T1000 (cell line): ENCODE results near the gene DSCAML1.

Source experiments
- DNase-seq: peaks from one replicate; lab custom pipeline; 2025; ENCODE audit warnings: mixed read lengths; lab: John Stamatoyannopoulos, UW

DSCAML1 gene

GRCh38 chr11:117443266-117444186 is 353.5 kb downstream of the DSCAML1 start:
- DNase-seq, result no peak

GRCh38 chr11:117442869-117443239 is 354.2 kb downstream of the DSCAML1 start:
- no peak for DNase-seq

- DNase-seq, result no peak
Observed at GRCh38 chr11:117442049-117442868, 354.8 kb downstream of the DSCAML1 start.

- no peak for DNase-seq
Observed at GRCh38 chr11:117441146-117441975, 355.7 kb downstream of the DSCAML1 start.

GRCh38 chr11:117440258-117440657 is 356.8 kb downstream of the DSCAML1 start:
- no peak for DNase-seq

- no peak for DNase-seq
Observed at GRCh38 chr11:117439256-117439655, 357.8 kb downstream of the DSCAML1 start.

- DNase-seq, result no peak
Observed at GRCh38 chr11:117438371-117439000, 358.5 kb downstream of the DSCAML1 start.

- DNase-seq, result no peak
Observed at GRCh38 chr11:117437791-117438130, 359.3 kb downstream of the DSCAML1 start.

- DNase-seq, result no peak
Observed at GRCh38 chr11:117437041-117437790, 359.8 kb downstream of the DSCAML1 start.

GRCh38 chr11:117435326-117435725 is 361.7 kb downstream of the DSCAML1 start:
- DNase-seq, result no peak

GRCh38 chr11:117434481-117434880 is 362.5 kb downstream of the DSCAML1 start:
- no peak for DNase-seq

- DNase-seq, result no peak
Observed at GRCh38 chr11:117433717-117434116, 363.3 kb downstream of the DSCAML1 start.

- no peak for DNase-seq
Observed at GRCh38 chr11:117431436-117431835, 365.6 kb downstream of the DSCAML1 start.

GRCh38 chr11:117430293-117430955 is 366.6 kb downstream of the DSCAML1 start:
- DNase-seq, result no peak

- no peak for DNase-seq
Observed at GRCh38 chr11:117428856-117429229, 368.2 kb downstream of the DSCAML1 start.

- DNase-seq, result no peak
Observed at GRCh38 chr11:117428186-117428855, 368.7 kb downstream of the DSCAML1 start.

- no peak for DNase-seq
Observed at GRCh38 chr11:117427356-117427874, 369.6 kb downstream of the DSCAML1 start.

- no peak for DNase-seq
Observed at GRCh38 chr11:117426941-117427340, 370.1 kb downstream of the DSCAML1 start.

GRCh38 chr11:117426297-117426685 is 370.7 kb downstream of the DSCAML1 start:
- no peak for DNase-seq
